SH-SY5Y (cell line): ENCODE results near the gene ARHGAP26.

ENCODE experiments used
- GATA2 ChIP-seq: IDR thresholded peaks from 2 replicates; pipeline ENCODE4 v1.6.1; 2011; ENCODE audit warnings: mild to moderate bottlenecking, low read depth, low read length
- GATA3 ChIP-seq: IDR thresholded peaks from 2 replicates; pipeline ENCODE4 v1.6.1; 2011; ENCODE audit warnings: low read depth, mild to moderate bottlenecking, low read length, moderate library complexity

- TF ChIP-seq GATA3 (no peak), GATA2 (no peak)
Observed at GRCh38 chr5:143059355-143059754, 289.2 kb downstream of the ARHGAP26 start.
